Astrocyte (in vitro differentiated cells and primary cell): ENCODE data around the gene TFB1M.

ENCODE experiments used
- CTCF ChIP-seq: IDR thresholded peaks from 2 replicates; pipeline ENCODE4 v1.5.1; 2011; ENCODE audit warnings: low read depth, mild to moderate bottlenecking, inconsistent platforms, low read length, moderate library complexity; ENCODE audit not compliant: insufficient read depth
- EZH2 ChIP-seq: IDR thresholded peaks from 2 replicates; pipeline ENCODE4 v1.6.1; 2012; ENCODE audit warnings: mild to moderate bottlenecking, low read length, inconsistent platforms; ENCODE audit not compliant: insufficient read depth

DNA sequence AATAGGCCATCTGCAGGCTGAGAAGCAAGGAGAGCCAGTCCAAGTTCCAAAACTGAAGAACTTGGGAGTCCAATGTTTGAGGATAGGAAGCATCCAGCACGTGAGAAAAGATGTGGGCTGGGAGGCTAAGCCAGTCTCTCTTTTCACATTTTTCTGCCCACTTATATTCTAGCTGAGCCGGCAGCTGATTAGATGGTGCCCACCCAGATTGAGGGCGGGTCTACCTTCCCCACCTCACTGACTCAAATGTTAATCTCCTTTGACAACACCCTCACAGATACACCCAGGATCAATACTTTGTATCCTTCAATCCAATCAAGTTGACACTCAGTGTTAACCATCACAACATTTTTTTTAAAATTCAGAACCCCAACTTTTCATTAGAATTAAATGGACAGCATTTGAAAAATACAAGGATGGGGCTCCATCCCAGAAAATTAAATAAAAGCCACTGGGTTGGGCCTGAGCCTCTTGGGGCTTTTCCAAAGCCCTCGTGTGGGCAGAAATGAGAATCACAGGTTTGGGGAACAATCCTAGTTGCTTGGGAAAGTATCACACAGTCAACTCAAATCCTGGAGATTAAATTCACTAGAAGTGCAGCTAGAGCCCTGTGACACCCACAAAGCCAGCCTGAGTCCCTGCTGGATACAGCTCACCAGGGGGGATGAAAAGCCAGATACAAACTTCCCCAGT, 48.3 kb downstream of the TFB1M start:
- TF ChIP-seq CTCF (no peak), EZH2 (no peak)
